Endothelial cell of umbilical vein (primary cell): ENCODE measurements around the gene SH3YL1.

ENCODE experiments used
- CTCF ChIP-seq, 2 donors: IDR thresholded peaks; 1 replicate in 1 of 2; 2 replicates in 1 of 2; pipeline ENCODE4 v1.5.1; 2011; ENCODE audit warnings: low read length in 2 of 2, mild to moderate bottlenecking in 2 of 2, moderate library complexity in 2 of 2, control low read depth in 1 of 2, inconsistent platforms in 1 of 2, low read depth in 1 of 2; ENCODE audit not compliant: insufficient read depth in 1 of 2; ENCODE audit errors: extremely low read depth in 1 of 2
- GATA2 ChIP-seq: IDR thresholded peaks from 2 replicates; pipeline ENCODE4 v1.7.0; 2011; ENCODE audit warnings: low read depth, mild to moderate bottlenecking, moderate library complexity, mixed read lengths, low read length; ENCODE audit not compliant: insufficient read length, insufficient read depth
- POLR2A ChIP-seq: IDR thresholded peaks from 2 replicates; pipeline ENCODE4 v1.6.1; 2012; ENCODE audit warnings: low read depth, mild to moderate bottlenecking, control low read depth, low read length
- POLR2AphosphoS5 ChIP-seq: IDR thresholded peaks from 2 replicates; pipeline ENCODE4 v1.6.1; 2012; ENCODE audit warnings: low read depth, mild to moderate bottlenecking, control low read depth, low read length, moderate library complexity; ENCODE audit not compliant: insufficient read depth

GRCh38 chr2:305366-305765, 41.5 kb upstream of the SH3YL1 start:
- no peak for TF ChIP-seq POLR2AphosphoS5
- TF ChIP-seq CTCF (IDR thresholded peaks at IDR 0.05; ENCODE audit: extremely low read depth in 1 of 2, insufficient read depth in 1 of 2, low read depth in 1 of 2, low read length in 2 of 2): no peak
- no peak for TF ChIP-seq GATA2
- TF ChIP-seq POLR2A: no peak
